ENCODE data around the gene PDIA5.

PDIA5 gene

DNA sequence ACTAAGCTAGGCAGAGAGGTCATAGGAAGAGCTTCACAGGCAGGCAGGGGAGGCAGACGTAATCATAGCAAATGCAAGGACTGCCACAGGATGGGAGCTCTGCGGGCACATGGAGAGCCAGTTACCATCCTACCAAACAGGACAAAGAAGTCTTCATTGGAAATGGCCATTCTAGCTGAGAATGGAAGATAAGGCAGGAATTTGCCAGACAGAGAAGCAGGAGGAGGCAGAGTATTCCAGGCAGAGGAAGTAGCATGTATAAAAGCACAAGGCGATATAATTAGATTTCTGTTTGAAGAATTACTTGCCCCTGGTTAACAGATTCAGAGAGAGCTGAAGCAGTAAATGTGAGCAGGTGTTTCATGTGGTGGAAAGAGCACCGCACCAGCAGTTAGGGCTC is 35.8 kb upstream of the PDIA5 start:
- no peak for DNase-seq (ENCODE audit: low spot score)
- Mint-ChIP-seq H3K27me3 (ENCODE audit: low read depth) (peaks cover 52% of the 10 kb centered on the region), H3K4me3 (no peak overlapping the region), H3K9me3 (no peaks in the 10 kb centered on the region), H3K4me1 (ENCODE audit: low read depth) (peaks cover 6% of the 10 kb centered on the region), H3K27ac (no peak overlapping the region), H3K36me3 (ENCODE audit: low read depth) (no peaks in the 10 kb centered on the region)

DNA sequence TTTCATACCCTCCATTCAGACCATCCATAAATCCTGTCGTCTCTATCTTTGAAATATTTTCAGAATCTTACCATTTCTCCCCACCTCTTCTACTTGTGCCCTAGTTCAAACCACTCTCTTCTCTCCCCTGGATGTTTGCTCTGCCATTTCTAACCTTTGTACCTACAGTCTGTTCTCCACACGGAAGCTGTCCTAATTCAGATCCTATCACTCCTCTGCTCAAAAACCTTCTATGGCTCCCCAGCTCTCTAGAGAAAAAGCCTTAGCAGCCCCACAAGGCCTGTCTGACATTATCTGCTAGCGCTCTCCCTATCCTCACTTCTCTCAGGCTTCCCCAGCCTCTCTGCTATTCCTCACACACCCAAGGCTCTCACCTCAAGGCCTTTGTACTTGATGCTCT is 34.8 kb upstream of the PDIA5 start:
- Mint-ChIP-seq H3K4me3 (no peak overlapping the region), H3K27ac (no peak overlapping the region), H3K4me1 (ENCODE audit: low read depth) (peaks cover 6% of the 10 kb centered on the region), H3K9me3 (no peaks in the 10 kb centered on the region), H3K27me3 (ENCODE audit: low read depth) (peaks cover 51% of the 10 kb centered on the region), H3K36me3 (ENCODE audit: low read depth) (no peaks in the 10 kb centered on the region)
- DNase-seq (ENCODE audit: low spot score) = no peak

DNA sequence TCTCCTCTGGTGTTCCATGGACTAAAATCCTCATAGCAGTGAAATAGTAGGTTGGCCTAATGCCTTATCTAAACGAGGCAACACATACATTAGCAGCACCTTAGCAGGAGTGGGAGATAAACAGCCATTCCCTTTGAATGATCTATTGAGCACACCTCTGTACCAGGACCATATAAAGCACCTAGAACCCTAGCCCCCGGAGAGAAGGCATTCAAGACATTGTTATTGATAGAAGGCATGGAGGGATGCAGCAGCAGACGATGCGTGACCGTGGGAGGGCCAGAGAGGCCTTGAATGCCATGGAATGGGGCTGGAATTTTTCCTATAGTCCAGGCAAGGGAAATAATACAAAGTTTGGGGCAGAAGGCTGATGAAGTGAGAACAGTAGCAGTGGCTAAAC is 32.7 kb upstream of the PDIA5 start:
- no peak for DNase-seq (ENCODE audit: low spot score)
- peaks cover 55% of the 10 kb centered on the region for H3K27me3 Mint-ChIP-seq (ENCODE audit: low read depth)
- H3K4me1 Mint-ChIP-seq (ENCODE audit: low read depth) = no peaks in the 10 kb centered on the region
- H3K36me3 Mint-ChIP-seq (ENCODE audit: low read depth) = no peaks in the 10 kb centered on the region
- no peaks in the 10 kb centered on the region for H3K9me3 Mint-ChIP-seq
- H3K27ac Mint-ChIP-seq = no peak overlapping the region
- H3K4me3 Mint-ChIP-seq = no peak overlapping the region

DNA sequence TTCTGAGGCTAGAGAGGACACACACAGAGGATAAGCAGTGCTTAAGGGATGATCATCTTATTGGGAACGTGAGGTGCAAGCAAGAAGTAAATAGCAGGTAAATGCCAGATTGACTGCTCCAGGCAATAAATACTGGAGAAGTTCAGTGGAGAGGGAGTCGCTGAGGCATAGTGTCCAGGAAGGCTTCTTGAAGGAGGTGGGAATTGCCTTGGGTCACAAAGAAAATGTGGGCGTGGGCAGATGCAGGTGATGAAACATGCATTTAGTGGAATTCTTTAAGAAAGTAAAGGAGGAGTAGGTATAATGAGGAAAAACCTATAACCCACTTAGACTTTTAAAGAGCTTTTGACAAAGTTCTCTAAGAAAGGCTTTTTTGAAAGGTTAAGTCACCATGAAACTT is 31.8 kb upstream of the PDIA5 start:
- no peak overlapping the region for H3K27ac Mint-ChIP-seq
- H3K4me1 Mint-ChIP-seq (ENCODE audit: low read depth) = no peaks in the 10 kb centered on the region
- no peaks in the 10 kb centered on the region for H3K36me3 Mint-ChIP-seq (ENCODE audit: low read depth)
- H3K27me3 Mint-ChIP-seq (ENCODE audit: low read depth) = peaks cover 53% of the 10 kb centered on the region
- DNase-seq (ENCODE audit: low spot score) = no peak
- no peaks in the 10 kb centered on the region for H3K9me3 Mint-ChIP-seq
- no peak overlapping the region for H3K4me3 Mint-ChIP-seq

DNA sequence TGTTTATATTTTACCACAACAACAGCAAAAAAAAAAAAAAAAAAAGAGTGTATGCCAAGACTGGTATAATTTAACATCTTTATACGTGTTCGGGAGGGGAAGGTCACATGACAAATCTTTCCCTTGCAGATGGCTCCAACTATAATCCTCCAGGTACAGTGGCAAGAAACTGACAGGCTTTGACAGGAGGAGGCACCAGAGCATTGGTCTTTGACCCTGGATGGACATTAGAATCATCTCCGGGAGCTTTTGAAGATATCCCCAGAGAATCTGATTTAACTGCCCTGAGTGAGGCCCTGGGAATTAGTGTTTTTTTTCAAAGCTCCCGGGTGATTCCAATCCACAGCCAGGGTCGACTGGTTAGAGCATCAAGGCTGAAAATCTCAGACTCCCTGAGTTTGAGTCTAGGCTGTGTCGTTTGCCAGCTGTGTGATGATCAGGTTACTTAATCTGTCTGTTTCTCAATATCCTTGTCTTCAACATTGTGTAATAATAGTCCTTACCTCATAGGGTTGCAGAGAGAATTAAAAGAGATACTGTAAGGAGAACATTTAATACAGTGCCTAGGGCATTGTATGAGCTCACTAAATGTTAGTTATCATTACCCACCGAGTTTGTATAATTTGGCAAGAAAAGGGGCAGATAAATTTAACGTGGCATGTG is 30.3 kb upstream of the PDIA5 start:
- Mint-ChIP-seq H3K9me3 (no peaks in the 10 kb centered on the region), H3K36me3 (ENCODE audit: low read depth) (no peaks in the 10 kb centered on the region), H3K4me1 (ENCODE audit: low read depth) (no peaks in the 10 kb centered on the region), H3K27ac (no peak overlapping the region), H3K27me3 (ENCODE audit: low read depth) (peaks cover 56% of the 10 kb centered on the region), H3K4me3 (no peak overlapping the region)
- DNase-seq (ENCODE audit: low spot score) = no peak

DNA sequence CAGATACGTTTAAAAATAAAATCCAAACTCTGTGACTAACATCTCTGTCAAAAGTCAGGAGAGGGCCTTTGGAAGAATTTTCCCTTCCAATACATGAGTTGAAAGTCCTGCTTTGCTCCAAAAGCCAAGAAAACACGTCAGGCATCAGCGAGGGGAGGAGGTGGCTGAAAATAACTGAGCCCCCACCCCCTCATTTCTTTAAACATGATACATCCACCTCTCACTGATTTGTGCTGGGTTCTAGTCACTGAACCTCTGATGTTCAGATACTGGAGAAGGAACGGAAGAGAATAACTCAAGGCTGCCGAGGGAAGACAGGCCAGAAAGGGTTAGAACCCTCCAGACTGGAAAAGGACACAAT is 29.8 kb upstream of the PDIA5 start:
- no peak for DNase-seq (ENCODE audit: low spot score)
- H3K27ac Mint-ChIP-seq = no peak overlapping the region
- H3K27me3 Mint-ChIP-seq (ENCODE audit: low read depth) = peaks cover 61% of the 10 kb centered on the region
- no peaks in the 10 kb centered on the region for H3K4me1 Mint-ChIP-seq (ENCODE audit: low read depth)
- H3K9me3 Mint-ChIP-seq = no peaks in the 10 kb centered on the region
- H3K36me3 Mint-ChIP-seq (ENCODE audit: low read depth) = no peaks in the 10 kb centered on the region
- no peak overlapping the region for H3K4me3 Mint-ChIP-seq

DNA sequence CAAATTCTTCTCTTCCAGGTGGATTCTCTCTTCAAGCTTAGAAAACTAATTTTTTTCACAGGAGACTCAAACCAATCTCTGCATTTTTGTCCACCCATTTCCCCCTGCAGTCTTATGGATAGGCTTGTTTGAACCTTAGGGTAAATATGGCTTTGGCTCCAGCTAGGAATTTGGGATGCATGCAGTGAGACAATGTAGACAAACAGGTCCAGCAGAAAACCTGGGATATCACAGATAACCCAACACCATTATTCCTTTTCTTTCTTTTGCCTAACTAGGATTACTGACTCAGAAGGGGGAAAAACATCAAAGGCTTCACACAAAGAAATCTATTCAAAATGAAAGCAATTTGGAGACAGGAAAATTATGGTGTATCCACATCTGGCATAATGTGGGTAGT is 28.1 kb upstream of the PDIA5 start:
- H3K27me3 Mint-ChIP-seq (ENCODE audit: low read depth) = peaks cover 64% of the 10 kb centered on the region
- no peaks in the 10 kb centered on the region for H3K9me3 Mint-ChIP-seq

DNA sequence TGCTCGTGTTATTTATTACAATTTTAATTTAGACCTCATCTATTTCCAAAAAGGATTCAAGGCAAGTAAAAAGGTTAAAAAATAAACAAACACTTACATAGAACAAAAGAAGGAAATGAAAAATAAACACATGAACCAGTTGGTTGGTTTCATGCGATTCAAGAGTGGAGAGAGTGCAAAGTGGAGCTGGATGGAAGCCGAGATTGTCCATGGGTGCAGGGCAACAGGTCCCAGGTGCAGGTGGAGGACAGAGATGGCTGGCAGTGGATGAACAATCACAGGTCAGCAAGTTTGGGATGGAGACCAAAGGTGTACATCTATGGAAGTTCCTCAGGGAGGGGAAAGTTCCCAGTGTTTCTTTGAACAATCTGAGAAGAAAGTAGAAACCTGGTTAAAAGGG is 27.6 kb upstream of the PDIA5 start:
- Mint-ChIP-seq H3K36me3 (ENCODE audit: low read depth) (no peaks in the 10 kb centered on the region), H3K4me1 (ENCODE audit: low read depth) (no peaks in the 10 kb centered on the region), H3K27me3 (ENCODE audit: low read depth) (peaks cover 64% of the 10 kb centered on the region), H3K27ac (no peak overlapping the region), H3K4me3 (no peak overlapping the region), H3K9me3 (no peaks in the 10 kb centered on the region)
- no peak for DNase-seq (ENCODE audit: low spot score)

More for the DNA sequence above, 28.1 kb upstream of the PDIA5 start:
- H3K4me3 Mint-ChIP-seq = no peak overlapping the region
- H3K4me1 Mint-ChIP-seq (ENCODE audit: low read depth) = no peaks in the 10 kb centered on the region
- H3K36me3 Mint-ChIP-seq (ENCODE audit: low read depth) = no peaks in the 10 kb centered on the region
- H3K27ac Mint-ChIP-seq = no peak overlapping the region
- no peak for DNase-seq (ENCODE audit: low spot score)

DNA sequence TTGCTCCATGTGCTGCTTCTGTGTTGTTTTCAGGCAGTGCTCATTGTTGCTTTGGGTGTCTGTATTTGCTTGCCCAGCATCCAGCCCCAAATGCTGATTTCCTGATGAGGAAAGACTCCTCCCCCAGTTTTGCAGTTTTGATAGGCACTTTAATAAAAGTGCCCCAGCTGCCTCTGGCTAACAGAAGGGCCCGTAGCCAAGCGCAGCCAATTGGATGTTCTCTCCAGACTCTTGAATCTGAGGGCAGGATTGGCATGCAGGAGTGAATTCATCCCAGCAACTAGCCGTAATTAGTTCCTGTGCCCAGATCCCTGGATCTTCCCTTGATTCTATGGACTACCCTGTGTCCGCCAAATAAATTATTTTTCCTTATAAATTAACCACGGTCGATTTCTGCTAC is 24.4 kb upstream of the PDIA5 start:
- H3K27me3 Mint-ChIP-seq (ENCODE audit: low read depth) = peaks cover 49% of the 10 kb centered on the region
- H3K27ac Mint-ChIP-seq = no peak overlapping the region
- H3K36me3 Mint-ChIP-seq (ENCODE audit: low read depth) = no peaks in the 10 kb centered on the region
- no peak for DNase-seq (ENCODE audit: low spot score)
- H3K9me3 Mint-ChIP-seq = no peaks in the 10 kb centered on the region
- H3K4me3 Mint-ChIP-seq = no peak overlapping the region
- no peaks in the 10 kb centered on the region for H3K4me1 Mint-ChIP-seq (ENCODE audit: low read depth)

DNA sequence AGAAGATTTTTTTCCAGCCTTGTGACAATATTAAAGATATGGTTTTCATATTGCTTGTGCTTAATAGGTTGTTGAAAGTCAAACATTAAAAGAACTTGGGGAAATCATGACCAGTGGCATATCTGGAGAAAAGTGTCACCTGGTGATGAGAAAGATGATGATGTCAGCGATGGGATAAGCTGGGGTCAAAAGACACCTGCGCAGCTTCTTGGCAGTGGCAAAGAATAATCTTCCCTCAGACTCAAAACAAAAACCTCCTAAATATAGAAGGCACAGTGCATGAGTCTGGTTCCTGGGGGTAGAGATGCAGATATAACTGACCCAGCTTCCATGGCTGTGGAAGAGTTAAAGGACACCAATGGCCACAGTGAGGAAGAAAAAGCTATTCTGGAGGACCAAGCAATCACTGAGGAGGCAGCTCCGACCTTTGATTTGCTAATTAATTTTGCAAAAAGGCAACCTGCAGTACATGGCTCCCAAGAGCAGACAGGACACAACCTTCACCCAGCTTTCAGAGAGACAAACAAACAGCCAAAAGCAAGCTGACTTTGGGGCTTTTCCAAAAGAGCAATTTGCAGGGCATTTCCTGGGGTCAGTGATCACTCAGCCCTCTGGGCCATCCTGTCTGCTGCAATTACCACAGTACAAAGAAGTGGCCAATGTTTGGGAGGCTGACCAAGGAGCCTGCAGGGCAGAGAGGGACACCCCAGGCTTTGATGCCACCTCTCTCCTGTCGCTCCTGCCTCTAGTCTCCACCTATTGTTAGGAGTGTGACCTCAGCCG is 21.7 kb upstream of the PDIA5 start:
- H3K9me3 Mint-ChIP-seq = no peaks in the 10 kb centered on the region
- no peak overlapping the region for H3K27ac Mint-ChIP-seq
- H3K27me3 Mint-ChIP-seq (ENCODE audit: low read depth) = peaks cover 29% of the 10 kb centered on the region
- DNase-seq (ENCODE audit: low spot score) = no peak
- H3K4me1 Mint-ChIP-seq (ENCODE audit: low read depth) = no peaks in the 10 kb centered on the region
- no peak overlapping the region for H3K4me3 Mint-ChIP-seq
- no peaks in the 10 kb centered on the region for H3K36me3 Mint-ChIP-seq (ENCODE audit: low read depth)

DNA sequence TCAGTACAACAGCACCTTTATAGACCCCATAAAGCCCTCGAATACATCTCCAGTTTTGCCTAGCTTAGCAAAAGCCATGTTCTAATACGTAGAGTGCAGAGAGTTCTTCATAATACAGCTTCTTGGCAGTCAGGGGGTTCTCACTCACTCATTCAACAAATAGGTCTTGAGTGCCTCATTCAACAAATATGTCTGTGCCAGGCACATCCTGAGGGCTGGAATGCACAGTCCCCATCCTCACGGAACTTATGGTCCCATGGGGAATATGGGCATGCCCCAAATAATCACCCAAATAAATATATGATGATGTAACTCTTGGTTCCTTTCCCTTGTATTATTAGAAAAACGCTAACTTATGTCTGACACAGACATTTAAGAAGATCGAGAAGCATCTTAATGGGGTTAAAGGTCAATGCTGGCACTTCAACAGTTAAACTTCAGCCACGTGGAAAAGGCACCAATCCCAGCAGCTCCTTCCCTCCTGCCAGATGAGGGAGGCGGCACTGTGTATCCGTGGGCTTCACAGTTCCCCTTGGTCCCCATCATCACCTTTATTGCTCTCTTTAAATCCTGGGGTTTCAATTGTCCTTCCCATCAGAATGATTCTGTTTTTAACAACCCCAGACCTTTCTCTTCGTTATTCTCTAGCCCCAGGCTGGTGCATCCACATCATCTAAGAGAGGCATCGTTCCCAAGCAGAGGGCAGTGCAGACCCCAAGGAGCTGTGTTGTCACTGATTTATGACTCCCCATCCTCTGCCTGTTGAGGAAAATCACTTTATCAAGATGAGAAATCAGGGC is 20.4 kb upstream of the PDIA5 start:
- Mint-ChIP-seq H3K4me3 (no peak overlapping the region), H3K27me3 (ENCODE audit: low read depth) (peaks cover 25% of the 10 kb centered on the region), H3K36me3 (ENCODE audit: low read depth) (no peaks in the 10 kb centered on the region), H3K4me1 (ENCODE audit: low read depth) (no peaks in the 10 kb centered on the region), H3K9me3 (no peaks in the 10 kb centered on the region), H3K27ac (no peak overlapping the region)
- DNase-seq (ENCODE audit: low spot score) = no peak

DNA sequence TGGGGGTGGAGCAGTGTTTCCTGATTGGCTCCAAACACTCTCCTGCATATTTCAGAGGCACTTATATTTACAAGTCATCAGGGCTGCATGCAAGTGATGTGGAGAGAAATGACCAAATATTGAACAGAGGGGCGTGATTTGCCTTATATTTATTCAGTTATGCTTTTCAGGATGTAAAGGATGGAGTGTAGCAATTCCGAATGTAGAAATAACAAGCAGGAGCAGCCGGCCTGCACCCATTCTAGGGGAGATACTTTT is 19.8 kb upstream of the PDIA5 start:
- no peak overlapping the region for H3K27ac Mint-ChIP-seq
- H3K36me3 Mint-ChIP-seq (ENCODE audit: low read depth) = no peaks in the 10 kb centered on the region
- no peak overlapping the region for H3K4me3 Mint-ChIP-seq
- no peak for DNase-seq (ENCODE audit: low spot score)
- H3K4me1 Mint-ChIP-seq (ENCODE audit: low read depth) = no peaks in the 10 kb centered on the region
- no peaks in the 10 kb centered on the region for H3K9me3 Mint-ChIP-seq
- H3K27me3 Mint-ChIP-seq (ENCODE audit: low read depth) = peaks cover 23% of the 10 kb centered on the region

DNA sequence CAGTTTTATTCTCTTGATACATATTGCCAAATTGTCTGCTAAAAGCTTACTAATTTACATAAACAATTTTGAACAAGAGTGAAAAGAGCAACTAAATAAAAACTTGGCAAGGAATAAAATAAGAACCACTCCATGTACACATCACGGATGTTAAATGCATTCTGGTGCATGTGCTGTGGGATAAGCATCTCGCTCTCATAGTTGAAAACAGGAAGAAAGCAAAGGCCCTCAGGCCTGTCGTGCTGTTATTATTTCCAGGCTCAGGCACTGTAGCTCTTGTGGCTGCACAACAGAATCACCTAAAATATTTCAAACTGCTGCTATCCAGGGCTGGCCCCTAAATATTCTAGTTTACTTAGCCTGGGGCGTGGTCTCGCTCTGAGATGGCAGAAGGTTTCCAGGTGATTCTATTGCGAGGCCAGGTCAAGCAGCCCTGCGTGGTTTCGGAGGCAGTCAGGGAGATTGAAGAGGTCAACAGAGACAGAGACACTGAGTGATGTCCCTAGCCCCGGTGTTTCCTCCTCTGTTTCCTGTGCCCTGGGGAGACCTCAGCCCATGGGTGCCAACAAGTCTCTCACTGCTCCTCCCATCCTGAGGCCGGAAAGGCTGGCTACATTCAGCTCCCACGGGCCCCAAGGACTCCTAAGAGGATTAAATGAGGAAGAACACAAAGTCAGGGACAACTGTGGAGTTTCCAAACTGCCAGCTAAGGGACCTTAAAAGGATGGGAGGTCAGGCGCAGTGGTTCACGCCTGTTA is 18.2 kb upstream of the PDIA5 start:
- Mint-ChIP-seq H3K4me3 (no peak overlapping the region), H3K4me1 (ENCODE audit: low read depth) (no peaks in the 10 kb centered on the region), H3K27me3 (ENCODE audit: low read depth) (peaks cover 18% of the 10 kb centered on the region), H3K9me3 (no peaks in the 10 kb centered on the region), H3K27ac (no peak overlapping the region), H3K36me3 (ENCODE audit: low read depth) (no peaks in the 10 kb centered on the region)
- DNase-seq (ENCODE audit: low spot score) = no peak

DNA sequence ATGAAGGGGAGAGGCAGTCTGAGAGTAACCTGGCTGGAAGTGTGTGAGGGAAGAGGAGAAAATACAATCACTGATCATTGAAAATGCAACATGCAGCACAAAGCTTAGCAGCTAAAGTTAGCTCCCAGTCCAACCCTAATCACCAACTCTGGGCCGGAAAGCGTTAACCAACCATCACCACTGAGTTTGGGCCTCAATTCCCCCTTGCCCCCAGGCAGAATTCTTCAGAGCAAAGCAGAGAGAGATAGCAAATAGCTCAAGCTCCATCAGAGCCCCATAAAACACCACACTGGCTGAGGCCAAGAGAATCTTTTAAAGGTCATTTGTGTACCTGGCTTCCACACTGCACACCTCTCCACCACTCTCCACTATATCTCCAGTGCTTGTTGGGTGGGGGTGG is 16.2 kb upstream of the PDIA5 start:
- Mint-ChIP-seq H3K27me3 (ENCODE audit: low read depth) (peaks cover 14% of the 10 kb centered on the region), H3K36me3 (ENCODE audit: low read depth) (no peaks in the 10 kb centered on the region), H3K27ac (no peak overlapping the region), H3K4me1 (ENCODE audit: low read depth) (no peaks in the 10 kb centered on the region), H3K4me3 (no peak overlapping the region), H3K9me3 (no peaks in the 10 kb centered on the region)
- no peak for DNase-seq (ENCODE audit: low spot score)
